HepG2 (cell line): ENCODE data around the gene PEX10. TPM values are rescaled to one million over a fixed set of nuclear protein-coding genes. Genes with fewer than 3 reads are reported as not detected.

Experiments
- ARID3A ChIP-seq: IDR thresholded peaks from 2 replicates; pipeline ENCODE4 v1.6.1; 2012; ENCODE audit warnings: low read depth, low read length, improper control_type of control experiment
- ETV5 ChIP-seq: IDR thresholded peaks from 2 replicates; pipeline ENCODE4 v1.6.1; 2018; ENCODE audit warnings: missing biosample characterization, missing genetic modification reagents, inconsistent platforms, borderline replicate concordance
- JUNB ChIP-seq: sonication (generic); formaldehyde crosslinking; IDR thresholded peaks from 2 replicates; pipeline ENCODE4 v1.8.0; 2022; ENCODE audit warnings: missing genetic modification reagents, mild to moderate bottlenecking, borderline replicate concordance
- KDM5B ChIP-seq: sonication (generic); formaldehyde crosslinking; IDR thresholded peaks from 2 replicates; pipeline ENCODE4 v1.4.0; 2020; ENCODE audit warnings: missing genetic modification reagents, mild to moderate bottlenecking, borderline replicate concordance
- LBX2 ChIP-seq: sonication (generic); formaldehyde crosslinking; IDR thresholded peaks from 2 replicates; pipeline ENCODE4 v1.5.0; 2020; ENCODE audit warnings: missing genetic modification reagents, mild to moderate bottlenecking, borderline replicate concordance
- MTA1 ChIP-seq: sonication (generic); formaldehyde crosslinking; IDR thresholded peaks from 2 replicates; pipeline ENCODE4 v1.4.0; 2020; ENCODE audit warnings: missing genetic modification reagents, mild to moderate bottlenecking, borderline replicate concordance
- MYC ChIP-seq: sonication (generic); formaldehyde crosslinking; IDR thresholded peaks from 2 replicates; pipeline ENCODE4 v1.9.0; 2021; ENCODE audit warnings: missing genetic modification reagents, borderline replicate concordance
- MZF1 ChIP-seq: sonication (generic); formaldehyde crosslinking; IDR thresholded peaks from 2 replicates; pipeline ENCODE4 v1.8.1; 2023; ENCODE audit warnings: mild to moderate bottlenecking, missing genetic modification reagents, borderline replicate concordance
- POLR2AphosphoS5 ChIP-seq: IDR thresholded peaks from 2 replicates; pipeline ENCODE4 v1.6.1; 2012; ENCODE audit warnings: low read depth, low read length
- SMAD3 ChIP-seq: sonication (generic); formaldehyde crosslinking; IDR thresholded peaks from 2 replicates; pipeline ENCODE4 v1.4.0; 2020; ENCODE audit warnings: missing genetic modification reagents
- SYNCRIP ChIP-seq: fragments of 200-400 bp; formaldehyde crosslinking; IDR thresholded peaks from 2 replicates; pipeline ENCODE4 v1.6.1; 2018; ENCODE audit warnings: mild to moderate bottlenecking, low read depth, low read length; ENCODE audit not compliant: insufficient read depth
- TEAD3 ChIP-seq: optimal IDR thresholded peaks from 2 replicates; pipeline ENCODE3; 2016; ENCODE audit warnings: borderline replicate concordance
- TFE3 ChIP-seq: IDR thresholded peaks from 2 replicates; pipeline ENCODE4 v1.6.1; 2016
- ZBTB49 ChIP-seq: sonication (generic); formaldehyde crosslinking; IDR thresholded peaks from 2 replicates; pipeline ENCODE4 v1.4.0; 2020; ENCODE audit warnings: missing genetic modification reagents, borderline replicate concordance
- ZFP36L1 ChIP-seq: sonication (generic); formaldehyde crosslinking; IDR thresholded peaks from 2 replicates; pipeline ENCODE4 v1.8.0; 2022; ENCODE audit warnings: mild to moderate bottlenecking, missing genetic modification reagents, moderate library complexity
- ZKSCAN5 ChIP-seq: sonication (generic); formaldehyde crosslinking; IDR thresholded peaks from 2 replicates; pipeline ENCODE4 v1.5.1; 2020; ENCODE audit warnings: mild to moderate bottlenecking, missing genetic modification reagents
- ZNF138 ChIP-seq: sonication (generic); formaldehyde crosslinking; IDR thresholded peaks from 2 replicates; pipeline ENCODE4 v1.5.0; 2020; ENCODE audit warnings: mild to moderate bottlenecking, low read depth, missing genetic modification reagents
- ZNF549 ChIP-seq: sonication (generic); formaldehyde crosslinking; IDR thresholded peaks from 2 replicates; pipeline ENCODE4 v1.5.0; 2020; ENCODE audit warnings: missing genetic modification reagents
- ZNF569 ChIP-seq: sonication (generic); formaldehyde crosslinking; IDR thresholded peaks from 2 replicates; pipeline ENCODE4 v1.5.0; 2020; ENCODE audit warnings: mild to moderate bottlenecking, missing genetic modification reagents, moderate library complexity, borderline replicate concordance
- ZNF720 ChIP-seq: sonication (generic); formaldehyde crosslinking; IDR thresholded peaks from 2 replicates; pipeline ENCODE4 v1.4.0; 2020; ENCODE audit warnings: missing genetic modification reagents
- ZNF772 ChIP-seq: sonication (generic); formaldehyde crosslinking; IDR thresholded peaks from 2 replicates; pipeline ENCODE4 v1.5.0; 2020; ENCODE audit warnings: mild to moderate bottlenecking, missing genetic modification reagents
- ZNF800 ChIP-seq: sonication (generic); formaldehyde crosslinking; IDR thresholded peaks from 2 replicates; pipeline ENCODE4 v1.4.0; 2020; ENCODE audit warnings: missing genetic modification reagents
- polyA plus RNA-seq, 8 experiments: library from polyadenylated mRNA; depleted of rRNA in 3 of 8; stranded (reverse) in 7 of 8; unstranded in 1 of 8; fragments of >200 nt; fragmentation: Illumina TruSeq in 4 of 8; extraction: Trizol in 4 of 8; gene quantifications; 2 replicates each; pipeline versions ENCODE4 v1.2.1 to v1.2.3, GENCODE V29; 2011 to 2016; ENCODE audit warnings: low read depth in 4 of 8, missing spikeins in 1 of 8, mixed read lengths in 1 of 8; ENCODE audit not compliant: insufficient read depth in 1 of 8
- total RNA-seq, 5 experiments: library from RNA; depleted of rRNA; stranded (reverse); fragments of >200 nt; fragmentation: Illumina TruSeq; extraction: Trizol; gene quantifications; 2 replicates each; pipeline ENCODE4 v1.2.3, GENCODE V29; 2016; ENCODE audit warnings: low read depth in 1 of 5

The PEX10 gene
- total and polyA plus RNA-seq, 2 of the 13 experiments (the other 11 are each of a cell fraction or from before 2014, with no cell fraction given), result 16.1 to 39.6 TPM

- TF ChIP-seq ZBTB49, result no peak
- no peak; the same call in 1 of the 2 replicates for TF ChIP-seq ETV5
- peak; percentile 59; the same call in 1 of the 2 replicates for TF ChIP-seq ZNF800 (CRISPR knock-in tag)
- no peak for TF ChIP-seq ZNF569 (CRISPR knock-in tag)
- TF ChIP-seq ZFP36L1 (CRISPR knock-in tag), result no peak
- no peak for TF ChIP-seq MTA1 (CRISPR knock-in tag)
- TF ChIP-seq ZKSCAN5, result no peak
- TF ChIP-seq SMAD3 (CRISPR knock-in tag), result no peak
- no peak for TF ChIP-seq ZNF549 (CRISPR knock-in tag)
- TF ChIP-seq ZNF720 (CRISPR knock-in tag), result no peak
- TF ChIP-seq MZF1 (CRISPR knock-in tag), result no peak
- no peak for TF ChIP-seq ARID3A
- no peak for TF ChIP-seq MYC (CRISPR knock-in tag)
- TF ChIP-seq POLR2AphosphoS5, result no peak
- TF ChIP-seq TEAD3 (CRISPR knock-in tag), result peak; percentile 54
- no peak for TF ChIP-seq SYNCRIP
- TF ChIP-seq TFE3 (CRISPR knock-in tag), result no peak
- TF ChIP-seq JUNB, result no peak
- TF ChIP-seq ZNF138 (CRISPR knock-in tag), result no peak
- no peak for TF ChIP-seq KDM5B
- TF ChIP-seq LBX2, result no peak
- TF ChIP-seq ZNF772 (CRISPR knock-in tag), result 0 out of 2 replicates have a peak, but pooled peaks have one; percentile 13
These were observed 28.1 kb downstream of the PEX10 start (continued) for GRCh38 chr1:2384130-2384860.
